Natural killer cell (primary cell): ENCODE data around the gene CCDC77. TPM values are rescaled to one million over a fixed set of nuclear protein-coding genes. Genes with fewer than 3 reads are reported as not detected.

Source experiments
- ATAC-seq, 3 donors: fragments of 150-1000 bp in 2 of 3; fragments of 200-7000 bp in 1 of 3; cut with Tn5 transposase; 1 replicate in 1 of 3; 2 replicates in 2 of 3; pipeline ENCODE4 v1.10.0; 2021; ENCODE audit warnings: mild to moderate bottlenecking in 2 of 3, moderate library complexity in 2 of 3
- DNase-seq, 2 donors: peaks; one replicate each; pipeline versions ENCODE4 v3.0.0 to v3.0.0-alpha.2; 2013 to 2021; ENCODE audit warnings: mixed read lengths in 1 of 2
- H3K27ac ChIP-seq: one replicate; pipeline ENCODE4 v1.5.1; 2013; ENCODE audit warnings: mild to moderate bottlenecking, low read length
- H3K27me3 ChIP-seq: one replicate; pipeline ENCODE4 v1.6.1; 2013; ENCODE audit warnings: low read length; ENCODE audit not compliant: control insufficient read depth, insufficient read depth
- H3K36me3 ChIP-seq: one replicate; pipeline ENCODE4 v1.6.1; 2013; ENCODE audit warnings: low read length; ENCODE audit not compliant: control insufficient read depth, insufficient read depth
- H3K4me1 ChIP-seq: one replicate; pipeline ENCODE4 v1.6.1; 2013; ENCODE audit warnings: low read length; ENCODE audit not compliant: control insufficient read depth, insufficient read depth
- H3K4me3 ChIP-seq: one replicate; pipeline ENCODE4 v1.5.1; 2013; ENCODE audit warnings: low read length
- H3K9me3 ChIP-seq: one replicate; pipeline ENCODE4 v1.6.1; 2013; ENCODE audit warnings: low read length; ENCODE audit not compliant: control insufficient read depth, insufficient read depth
- H3K27ac Mint-ChIP-seq, 2 donors: one replicate each; pipeline ENCODE4 v1.8.0; 2022; ENCODE audit warnings: mild to moderate bottlenecking in 2 of 2, mixed read lengths in 2 of 2, moderate library complexity in 1 of 2
- H3K27me3 Mint-ChIP-seq, 2 donors: one replicate each; pipeline ENCODE4 v1.8.0; 2022; ENCODE audit warnings: low read depth in 2 of 2, mixed read lengths in 2 of 2
- H3K36me3 Mint-ChIP-seq: one replicate; pipeline ENCODE4 v1.8.0; 2022; ENCODE audit warnings: mixed read lengths
- H3K4me1 Mint-ChIP-seq, 2 donors: one replicate each; pipeline ENCODE4 v1.8.0; 2022; ENCODE audit warnings: mixed read lengths in 2 of 2
- H3K4me3 Mint-ChIP-seq: one replicate; pipeline ENCODE4 v1.8.0; 2022; ENCODE audit warnings: mild to moderate bottlenecking, moderate library complexity, mixed read lengths
- H3K9me3 Mint-ChIP-seq, 2 donors: one replicate each; pipeline ENCODE4 v1.8.0; 2022; ENCODE audit warnings: mixed read lengths in 2 of 2
- CTCF ChIP-seq: fragments of 200-600 bp; IDR thresholded peaks from one replicate; pipeline ENCODE4 v1.8.0; 2022; ENCODE audit warnings: antibody characterized with exemption
- WGBS: methylation state at CpG from one replicate; pipeline ENCODE4 v1.1.7; 2013; ENCODE audit warnings: missing lambda C conversion rate; ENCODE audit not compliant: insufficient coverage; 5-methylcytosine and 5-hydroxymethylcytosine counted together
- intact Hi-C: fragments of 100-400 bp; cut with micrococcal nuclease; formaldehyde crosslinking; loops from one replicate; pipeline ENCODE4 v1.14.2; 2022
- total RNA-seq, 4 donors: library from RNA; stranded (reverse); fragments of 120-200 nt in 1 of 4; gene quantifications; one replicate each; pipeline versions ENCODE4 v1.2.3 to v1.2.4, GENCODE V29; 2013 to 2022

Gene CCDC77
- total RNA-seq, 3 donors from 2014 or later (not counting 1 experiment from before 2014, with no cell fraction given) = 10.9 to 18.5 (median 15.1) TPM

GRCh38 chr12:455821-456220, 54.4 kb downstream of the CCDC77 start:
- WGBS = 90% methylated on average over 2 of the region's 2 CpGs
- Mint-ChIP-seq H3K4me1 (peaks cover 5 to 11% of the 10 kb centered on the region in 2 donors), H3K4me3 (no peak overlapping the region), H3K27me3 (peaks cover 10 to 13% of the 10 kb centered on the region in 2 donors), H3K27ac (no peak overlapping the region), H3K36me3 (no peaks in the 10 kb centered on the region), H3K9me3 (no peaks in the 10 kb centered on the region)
- Histone ChIP-seq H3K4me3 (no peak overlapping the region), H3K36me3 (no peaks in the 10 kb centered on the region), H3K9me3 (no peaks in the 10 kb centered on the region), H3K27ac (no peak overlapping the region), H3K27me3 (peaks cover 10% of the 10 kb centered on the region), H3K4me1 (peaks cover 18% of the 10 kb centered on the region)
- TF ChIP-seq CTCF = no peak
- ATAC-seq (no peak), DNase-seq (no peak)
- intact Hi-C loops = no loop called here

GRCh38 chr12:457676-458075, 56.2 kb downstream of the CCDC77 start:
- H3K36me3 Mint-ChIP-seq = no peaks in the 10 kb centered on the region
- peaks cover 17 to 31% of the 10 kb centered on the region in 2 donors for H3K27me3 Mint-ChIP-seq
- Histone ChIP-seq H3K27ac (no peak overlapping the region), H3K9me3 (no peaks in the 10 kb centered on the region), H3K27me3 (peaks cover 10% of the 10 kb centered on the region), H3K4me1 (peaks cover 14% of the 10 kb centered on the region), H3K4me3 (no peak overlapping the region), H3K36me3 (no peaks in the 10 kb centered on the region)
- no peak overlapping the region for H3K4me3 Mint-ChIP-seq
- WGBS = 80% methylated on average over 4 of the region's 4 CpGs
- no peak for DNase-seq
- no peak for TF ChIP-seq CTCF
- intact Hi-C loops = no loop called here
- no peaks in the 10 kb centered on the region for H3K9me3 Mint-ChIP-seq
- no peak for ATAC-seq
- H3K4me1 Mint-ChIP-seq = peaks cover 13 to 20% of the 10 kb centered on the region in 2 donors
- no peak overlapping the region for H3K27ac Mint-ChIP-seq

DNA sequence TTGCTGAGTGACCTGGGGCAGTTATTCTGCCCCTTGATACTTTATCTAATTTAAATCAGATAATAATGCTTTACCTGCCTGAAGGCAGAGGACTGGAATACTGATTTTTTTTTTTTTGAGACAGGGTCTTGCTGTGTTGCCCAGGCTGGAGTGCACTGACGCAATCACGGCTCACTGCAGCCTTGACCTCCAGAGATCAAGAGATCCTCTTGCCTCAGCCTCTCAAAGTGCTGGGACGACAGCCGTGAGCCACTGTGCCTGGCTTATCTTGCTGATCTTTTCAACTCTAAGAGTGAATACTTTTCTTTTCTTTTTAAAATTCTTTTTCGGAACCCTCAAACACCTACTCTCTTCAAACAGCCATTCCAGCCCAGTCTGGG, 57.6 kb downstream of the CCDC77 start:
- 76% methylated on average over 5 of the region's 5 CpGs for WGBS
- H3K4me3 ChIP-seq = peak overlapping the region; percentile 24
- no peak overlapping the region for H3K27ac ChIP-seq
- ATAC-seq (no peak), DNase-seq (no peak)
- H3K4me3 Mint-ChIP-seq = peak overlapping the region; percentile 77
- peaks cover 18% of the 10 kb centered on the region for H3K4me1 ChIP-seq
- intact Hi-C loops = no loop called here
- TF ChIP-seq CTCF = no peak
- H3K27ac Mint-ChIP-seq = no peak overlapping the region
- peaks cover 18 to 41% of the 10 kb centered on the region in 2 donors for H3K27me3 Mint-ChIP-seq
- peaks cover 10% of the 10 kb centered on the region for H3K27me3 ChIP-seq
- H3K9me3 ChIP-seq = no peaks in the 10 kb centered on the region
- H3K4me1 Mint-ChIP-seq = peaks cover 18 to 32% of the 10 kb centered on the region in 2 donors
- H3K36me3 ChIP-seq = no peaks in the 10 kb centered on the region
- no peaks in the 10 kb centered on the region for H3K36me3 Mint-ChIP-seq
- H3K9me3 Mint-ChIP-seq = no peaks in the 10 kb centered on the region
